Ammon's horn (tissue), 1 donor: ENCODE results near the gene C14orf93.
A peak's percentile ranks its signal among the peaks of the same experiment; 100 is the strongest.

Experiments
- DNase-seq: peaks from one replicate; pipeline ENCODE4 v3.0.0-alpha.2; 2016; ENCODE audit warnings: low spot score

The C14orf93 gene

DNA sequence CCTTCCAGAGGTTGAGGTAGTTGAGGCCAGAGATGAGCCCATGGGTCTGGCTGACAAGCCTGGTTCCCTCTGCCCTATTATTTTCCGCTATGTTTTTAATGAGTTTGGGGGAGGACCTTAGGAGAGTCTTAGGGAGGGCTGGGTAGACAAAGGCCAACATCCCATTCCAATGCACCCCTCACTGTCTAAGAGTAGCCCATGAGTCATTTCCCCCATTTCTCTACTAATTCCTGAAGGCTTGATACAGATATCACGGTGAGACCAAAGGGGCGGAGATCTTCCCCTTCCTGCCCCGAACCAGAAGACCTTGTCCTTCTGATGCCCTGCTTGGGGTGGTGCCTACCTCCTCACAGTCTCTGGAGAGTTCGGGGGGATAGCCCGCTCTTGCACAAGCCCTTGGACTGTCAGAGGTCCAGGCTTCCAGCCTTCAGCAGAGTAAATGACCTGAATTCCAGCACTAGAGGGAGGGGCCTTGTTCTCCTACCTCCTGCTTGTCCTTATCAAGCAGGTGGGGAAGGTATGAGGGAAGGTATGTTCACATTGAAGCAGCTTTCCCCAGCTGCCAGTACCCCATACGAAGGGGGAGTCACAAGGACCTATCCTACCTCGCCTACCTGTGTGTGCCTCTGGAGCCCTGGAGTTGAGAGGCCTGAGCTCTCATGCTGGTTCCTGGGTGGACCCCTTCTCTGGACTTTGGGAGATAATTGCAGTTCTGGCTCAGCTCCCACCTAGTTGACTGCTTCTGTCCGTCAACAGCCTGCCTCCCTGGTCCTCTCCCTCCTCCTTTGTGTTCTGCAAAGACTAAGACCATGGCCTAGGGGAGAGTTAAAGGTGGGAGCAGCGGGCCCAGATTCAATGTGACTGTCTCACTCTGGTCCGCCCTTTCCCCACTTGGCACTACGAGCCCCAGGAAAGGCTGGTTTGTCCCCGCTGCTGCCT lies 35.7 kb upstream of the C14orf93 start:
- DNase-seq, result no peak

DNA sequence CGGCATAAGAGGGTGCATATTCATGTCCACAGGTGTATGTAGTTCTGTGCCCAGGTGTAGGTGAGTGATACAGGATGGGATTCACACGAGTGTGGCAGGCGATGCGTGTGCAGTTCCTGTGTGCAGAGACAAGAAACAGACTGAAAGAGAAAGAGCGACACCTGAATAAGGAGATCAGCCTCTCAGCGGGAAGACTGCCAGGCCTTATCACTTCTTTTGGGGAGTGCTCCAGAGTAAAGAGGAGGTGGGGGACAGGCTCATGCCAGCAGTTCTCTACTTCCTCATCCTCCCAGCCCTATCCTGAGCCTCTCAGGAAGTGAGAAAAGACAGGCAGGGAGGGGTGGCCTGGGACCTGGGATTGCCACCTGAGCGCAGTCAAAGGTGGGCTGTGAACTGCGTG lies 34.9 kb upstream of the C14orf93 start:
- DNase-seq, result no peak

DNA sequence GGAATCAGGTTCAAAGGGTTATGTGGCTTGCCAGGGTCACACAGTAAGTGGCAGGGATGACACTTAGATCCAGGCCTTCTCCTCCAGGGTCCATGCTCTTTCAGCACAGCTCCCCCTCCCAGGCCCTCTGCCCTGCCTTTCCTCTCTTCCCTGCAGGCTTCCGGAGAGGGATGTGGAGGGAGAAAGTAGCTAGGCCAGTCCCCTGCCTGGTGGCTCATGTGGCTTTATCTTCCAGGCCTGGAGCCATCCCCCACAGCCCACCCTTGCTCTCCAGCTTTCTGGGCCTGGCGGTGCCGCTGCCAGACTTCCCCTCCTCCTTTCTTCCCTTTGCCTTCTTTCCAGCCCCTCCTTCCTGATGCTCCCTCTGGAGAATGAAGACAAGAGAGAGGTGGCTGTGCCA lies 33.8 kb upstream of the C14orf93 start:
- DNase-seq, result no peak

DNA sequence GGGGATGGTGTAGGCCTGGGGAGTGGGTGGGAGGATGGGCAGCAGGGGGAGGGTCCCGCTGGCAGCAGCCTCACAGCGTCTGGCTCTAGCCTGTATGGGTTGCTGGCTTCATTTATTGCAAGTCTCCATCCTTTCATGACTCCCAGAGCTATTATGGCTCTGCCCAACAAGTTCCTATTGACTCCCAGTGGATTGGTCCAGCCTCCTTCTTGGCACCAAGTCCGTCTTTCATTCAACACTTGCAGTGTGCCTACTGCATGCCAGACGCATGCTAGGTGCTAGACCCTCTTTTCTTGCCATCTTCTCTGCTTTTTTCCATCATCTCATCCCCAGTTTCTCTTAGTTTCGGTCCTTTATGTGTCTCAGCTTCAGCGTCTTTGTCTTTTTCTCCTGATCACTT lies 33.2 kb upstream of the C14orf93 start:
- no peak for DNase-seq

DNA sequence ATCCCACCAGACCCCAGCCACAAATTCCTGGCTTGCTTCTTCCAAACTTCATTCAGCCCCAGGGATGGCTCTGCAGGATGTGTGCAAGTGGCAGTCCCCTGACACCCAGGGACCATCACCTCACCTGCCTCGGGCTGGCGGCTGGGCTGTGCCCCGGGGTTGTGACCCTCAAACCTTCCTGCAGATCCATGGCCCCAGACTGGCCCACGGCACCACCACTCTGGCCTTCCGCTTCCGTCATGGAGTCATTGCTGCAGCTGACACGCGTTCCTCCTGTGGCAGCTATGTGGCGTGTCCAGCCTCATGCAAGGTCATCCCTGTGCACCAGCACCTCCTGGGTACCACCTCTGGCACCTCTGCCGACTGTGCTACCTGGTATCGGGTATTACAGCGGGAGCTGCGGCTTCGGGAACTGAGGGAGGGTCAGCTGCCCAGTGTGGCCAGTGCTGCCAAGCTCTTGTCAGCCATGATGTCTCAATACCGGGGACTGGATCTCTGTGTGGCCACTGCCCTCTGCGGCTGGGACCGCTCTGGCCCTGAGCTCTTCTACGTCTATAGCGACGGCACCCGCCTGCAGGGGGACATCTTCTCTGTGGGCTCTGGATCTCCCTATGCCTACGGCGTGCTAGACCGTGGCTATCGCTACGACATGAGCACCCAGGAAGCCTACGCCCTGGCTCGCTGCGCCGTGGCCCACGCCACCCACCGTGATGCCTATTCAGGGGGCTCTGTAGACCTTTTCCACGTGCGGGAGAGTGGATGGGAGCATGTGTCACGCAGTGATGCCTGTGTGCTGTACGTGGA lies 32.4 kb upstream of the C14orf93 start, which contains the start of gene PSMB11:
TSS of gene PSMB11 (plus strand) at position 51 of the 804 bp plus-strand sequence. CDS start at position 65, 14 bp downstream.
- DNase-seq, result no peak

DNA sequence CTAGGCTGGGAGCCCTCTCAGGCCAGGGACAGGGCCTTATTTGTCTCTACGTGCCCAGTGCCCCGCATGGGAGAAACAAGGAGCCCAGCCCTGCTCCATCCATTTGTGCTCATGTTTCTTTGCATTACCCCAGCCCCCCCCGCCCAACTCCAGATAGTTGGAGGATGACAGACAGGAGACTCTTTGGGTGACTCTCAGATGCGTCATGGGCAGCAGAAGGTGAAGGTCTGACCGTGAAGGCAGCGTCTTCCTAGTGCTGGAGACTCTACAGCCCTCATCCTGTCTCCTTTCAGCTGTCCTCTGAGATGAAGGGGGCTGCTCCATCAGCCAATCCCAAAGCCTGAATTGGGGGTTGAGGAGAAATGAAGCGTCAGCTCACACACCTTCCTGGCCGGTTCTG lies 31.8 kb upstream of the C14orf93 start:
- no peak for DNase-seq

DNA sequence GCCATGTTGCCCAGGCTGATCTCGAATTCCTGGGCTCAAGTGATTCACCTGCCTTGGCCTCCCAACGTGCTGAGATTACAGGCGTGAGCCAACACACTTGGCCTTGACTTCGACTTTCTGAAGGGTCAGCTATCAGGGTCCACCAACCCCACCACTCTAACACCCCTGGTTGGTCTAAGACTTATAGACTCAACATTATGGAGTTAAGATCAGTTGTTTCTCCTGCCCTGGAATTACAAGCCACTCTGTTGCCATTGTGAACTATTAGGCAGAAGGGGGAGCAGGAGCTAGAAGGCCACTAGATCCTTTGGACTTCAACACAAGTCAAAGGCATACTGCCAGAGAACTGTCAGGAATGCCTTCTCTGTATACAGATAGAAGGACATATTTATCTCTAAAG lies 30.2 kb upstream of the C14orf93 start:
- DNase-seq, result no peak

DNA sequence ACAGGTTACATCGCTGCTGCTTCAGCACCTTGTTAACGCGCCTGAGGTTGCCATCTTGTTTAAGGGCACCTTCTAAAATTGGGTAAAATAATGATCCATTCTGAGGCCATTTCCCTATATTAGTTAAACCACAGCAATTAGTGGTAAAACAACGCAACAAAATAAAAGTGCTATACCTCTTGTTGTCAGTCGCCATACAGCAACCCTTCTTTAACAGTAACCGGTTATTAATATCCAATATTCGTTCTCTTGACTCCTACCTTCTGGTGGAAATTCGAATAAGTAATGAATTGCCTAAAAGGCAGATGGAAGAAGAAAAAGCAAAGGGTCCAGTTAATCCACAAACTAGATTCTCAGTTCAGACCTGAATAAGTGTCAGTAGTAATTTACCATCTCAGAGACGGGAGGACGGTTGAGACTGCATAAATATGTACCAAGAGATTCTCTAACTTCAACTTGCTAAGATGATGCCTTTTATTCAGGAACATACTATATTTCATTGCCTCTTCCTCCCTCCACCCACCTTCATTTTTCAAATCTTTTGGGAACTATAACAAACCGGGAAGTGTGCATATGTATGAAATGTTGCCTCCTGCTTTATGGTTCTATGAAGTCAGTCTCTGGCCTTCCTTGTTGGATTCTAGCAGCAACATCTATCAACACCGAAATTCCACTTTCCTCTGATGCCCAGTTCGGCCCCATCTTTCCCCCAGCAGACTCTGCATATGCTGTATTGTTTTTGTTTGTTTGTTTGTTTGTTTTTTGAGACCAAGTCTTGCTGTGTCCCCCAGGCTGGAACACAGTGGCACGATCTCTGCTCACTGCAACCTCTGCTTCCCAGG lies 25.6 kb upstream of the C14orf93 start:
- no peak for DNase-seq

DNA sequence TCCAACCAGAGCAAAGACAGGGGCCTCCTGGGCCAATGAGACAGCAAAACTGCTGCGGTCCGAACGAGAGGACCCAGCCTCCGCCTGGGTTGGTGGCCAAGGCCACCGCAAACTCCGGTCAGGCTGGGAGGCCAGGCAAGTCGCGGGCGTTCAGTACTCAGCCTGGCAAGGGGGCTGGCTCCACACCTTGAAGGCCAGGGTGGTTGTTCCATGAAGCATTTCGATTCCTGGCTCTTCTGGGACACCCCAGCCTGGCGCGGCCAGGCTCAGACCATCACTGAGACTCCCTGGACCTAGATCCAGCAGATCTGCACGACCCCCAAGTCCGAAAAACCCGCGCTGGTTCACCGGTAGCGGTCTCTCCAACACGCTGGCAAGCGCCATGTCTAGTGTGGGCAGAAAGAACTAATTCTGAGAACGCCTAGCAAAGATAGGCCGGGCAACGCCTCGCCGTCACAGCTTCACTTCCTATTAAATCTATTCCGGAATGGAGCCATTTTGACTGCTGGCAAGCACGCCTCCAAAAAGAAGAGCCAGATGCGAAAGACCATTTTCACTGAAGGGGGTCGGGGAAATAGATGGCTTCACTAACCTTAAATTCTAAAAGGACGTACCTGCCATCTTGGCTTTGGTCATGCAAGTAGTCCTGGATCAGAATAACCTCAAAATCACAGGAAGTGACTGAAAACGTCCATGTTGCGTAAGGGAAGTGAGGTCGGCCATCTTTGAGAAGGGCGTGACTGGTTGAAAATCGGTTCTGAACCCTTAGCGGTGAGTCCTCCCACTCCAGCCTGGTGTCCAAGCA lies 24.8 kb upstream of the C14orf93 start, which contains the start of gene PSMB5:
TSS of gene PSMB5 (minus strand) at position 403 of the 805 bp plus-strand sequence. CDS start at position 384, 19 bp downstream.
- peak; percentile 97 for DNase-seq

DNA sequence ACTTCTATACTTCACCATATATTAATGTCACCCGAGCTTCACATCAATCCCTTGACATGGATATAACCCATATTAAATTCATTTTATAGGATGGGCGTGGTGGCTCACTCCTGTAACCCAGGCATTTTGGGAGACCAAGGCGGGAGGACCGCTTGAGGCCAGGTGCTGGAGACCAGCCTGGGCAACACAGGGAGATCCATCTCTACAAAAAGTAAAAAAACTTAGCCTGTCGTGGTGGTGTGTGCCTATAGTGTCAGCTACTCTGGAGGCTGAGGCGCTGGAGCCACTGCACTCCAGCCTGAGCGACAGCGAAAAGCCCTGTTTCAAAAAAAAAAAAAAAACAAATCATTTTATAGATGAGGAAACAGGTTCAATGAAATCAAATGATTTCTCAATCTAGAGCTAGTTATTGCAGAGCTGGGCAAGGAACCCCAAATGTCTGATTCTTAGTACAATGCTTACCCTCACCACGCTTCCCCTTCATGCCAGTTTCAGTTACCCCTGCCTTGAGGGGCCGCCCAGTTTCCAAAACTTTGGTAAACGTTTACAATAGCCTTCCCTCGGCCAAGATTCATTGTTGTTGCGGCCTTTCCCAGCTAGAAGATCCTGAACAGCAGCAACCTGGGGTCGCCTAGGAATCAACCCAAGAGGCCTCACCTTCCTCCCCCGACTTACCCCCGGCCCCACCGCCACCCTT lies 24.0 kb upstream of the C14orf93 start:
- no peak for DNase-seq

DNA sequence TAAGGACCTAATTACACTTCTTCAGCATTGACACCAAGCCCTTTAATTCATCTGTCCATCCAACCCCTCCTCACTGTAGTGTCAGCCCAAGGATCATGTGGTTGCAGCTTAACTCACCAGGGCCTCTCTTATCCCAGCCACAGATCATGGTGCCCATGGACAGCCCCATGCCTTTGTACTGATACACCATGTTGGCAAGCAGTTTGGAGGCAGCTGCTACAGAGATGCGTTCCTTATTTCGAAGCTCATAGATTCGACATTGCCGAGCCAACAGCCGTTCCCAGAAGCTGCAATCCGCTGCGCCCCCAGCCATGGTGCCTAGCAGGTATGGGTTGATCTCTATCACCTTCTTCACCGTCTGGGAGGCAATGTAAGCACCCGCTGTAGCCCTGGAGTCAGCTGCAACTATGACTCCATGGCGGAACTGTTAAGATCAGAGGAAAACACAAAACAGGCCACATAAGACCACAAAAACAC lies 23.3 kb upstream of the C14orf93 start:
- no peak for DNase-seq

DNA sequence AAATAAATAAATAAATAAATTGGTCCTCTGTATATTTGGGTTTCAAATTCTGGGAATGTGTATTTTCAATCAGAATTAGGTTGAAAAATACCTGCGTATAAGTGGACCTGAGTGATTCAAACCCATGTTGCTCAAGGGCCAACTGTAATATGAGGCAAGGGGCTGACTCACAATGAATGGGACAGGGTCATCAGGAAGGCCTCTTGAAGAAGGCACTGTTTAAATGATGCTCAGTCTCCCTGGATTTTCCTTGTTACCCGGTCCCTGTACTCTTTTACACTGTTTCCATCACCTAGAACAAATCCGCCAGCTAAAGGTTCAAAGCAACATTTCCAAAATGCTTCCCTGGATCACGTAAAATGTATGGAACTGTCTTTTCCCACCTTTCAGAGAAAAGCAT lies 21.0 kb upstream of the C14orf93 start:
- DNase-seq, result no peak

DNA sequence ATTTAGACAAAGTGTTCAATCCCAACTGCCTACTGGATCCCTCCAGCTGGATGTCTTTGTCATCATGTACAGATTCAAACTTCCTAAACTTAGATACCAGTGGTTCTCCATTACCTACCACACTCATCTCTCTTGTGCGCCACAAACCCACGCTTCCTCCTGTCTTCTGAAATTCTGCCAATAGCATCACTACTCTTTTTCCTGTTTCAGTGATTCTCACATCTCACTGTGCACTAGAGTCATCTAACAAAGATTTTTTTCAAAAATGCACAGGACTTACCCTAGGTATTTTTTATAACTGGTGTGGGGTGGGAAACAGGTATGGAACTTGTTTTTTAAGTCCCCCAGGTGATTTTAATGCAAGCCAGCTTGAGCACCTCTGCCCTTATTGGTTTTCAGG lies 18.9 kb upstream of the C14orf93 start:
- no peak for DNase-seq

DNA sequence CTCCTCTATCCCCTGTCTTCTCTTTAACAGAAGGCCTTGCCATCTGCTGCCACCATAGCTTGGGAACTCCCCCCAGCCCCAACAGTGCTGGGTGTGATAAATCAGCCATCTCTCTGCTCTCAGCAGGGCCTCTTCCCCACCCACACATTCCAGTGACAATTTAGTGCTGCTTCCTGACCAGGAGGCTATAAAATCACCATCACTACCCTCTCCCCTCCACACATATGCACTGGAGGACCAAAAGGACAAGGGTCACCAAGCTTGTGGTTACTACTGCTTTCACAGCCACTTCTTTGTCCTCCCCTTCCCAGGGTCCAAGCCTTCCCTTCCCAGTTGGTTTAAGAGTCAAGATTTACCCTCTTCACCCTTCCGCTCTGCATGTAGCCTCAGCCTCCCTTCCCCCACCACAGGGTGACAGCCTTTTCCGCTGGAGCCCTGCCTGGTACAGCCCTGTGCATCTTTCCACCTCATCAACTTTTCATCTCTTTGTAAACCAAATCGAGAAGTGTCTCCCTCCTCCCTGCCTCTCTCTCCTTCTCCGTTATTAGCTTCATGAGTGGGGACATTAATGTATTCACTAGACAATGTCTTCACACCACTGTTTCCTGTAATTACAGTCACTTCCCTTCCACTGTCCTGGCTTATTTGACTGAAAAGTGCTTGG lies 15.3 kb upstream of the C14orf93 start:
- no peak for DNase-seq

DNA sequence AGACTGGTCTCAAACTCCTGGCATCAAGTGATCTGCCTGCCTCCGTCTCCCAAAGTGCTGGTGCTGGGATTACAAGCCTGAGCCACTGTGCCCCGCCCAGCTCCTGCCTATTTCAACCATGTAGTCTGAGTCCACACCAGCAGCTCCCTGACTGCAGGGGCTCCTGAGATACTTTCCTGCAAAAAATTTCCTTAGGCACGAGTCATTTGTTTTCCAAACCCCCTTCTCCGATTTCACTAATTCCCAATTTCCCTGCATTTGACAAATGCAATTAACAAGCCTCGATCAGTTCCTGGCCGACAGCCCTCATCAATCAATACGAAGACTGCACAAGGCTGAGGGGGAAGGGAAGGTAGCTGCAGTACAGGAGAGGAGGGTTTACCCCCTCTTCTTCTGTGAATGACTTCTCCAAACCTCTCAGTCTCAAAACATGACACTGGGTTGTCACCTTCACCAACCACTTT lies 14.7 kb upstream of the C14orf93 start:
- no peak for DNase-seq

DNA sequence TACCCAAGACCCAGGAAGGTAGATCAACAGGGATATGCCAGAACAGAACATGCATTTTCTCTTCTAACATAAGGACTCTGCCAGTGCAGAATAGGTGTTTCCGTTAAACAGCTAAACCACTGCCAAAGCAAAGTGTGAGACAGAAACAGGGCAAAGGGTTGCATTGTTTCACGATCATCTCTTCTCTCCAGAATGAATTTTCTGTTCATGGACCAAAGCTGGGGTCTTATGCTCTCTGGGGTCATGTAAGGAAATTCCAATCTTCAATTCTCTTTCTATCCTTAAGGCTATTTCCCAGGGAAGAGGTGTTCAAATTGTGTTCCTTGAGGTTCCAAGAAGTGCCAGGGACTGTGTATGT lies 13.8 kb upstream of the C14orf93 start:
- no peak for DNase-seq

DNA sequence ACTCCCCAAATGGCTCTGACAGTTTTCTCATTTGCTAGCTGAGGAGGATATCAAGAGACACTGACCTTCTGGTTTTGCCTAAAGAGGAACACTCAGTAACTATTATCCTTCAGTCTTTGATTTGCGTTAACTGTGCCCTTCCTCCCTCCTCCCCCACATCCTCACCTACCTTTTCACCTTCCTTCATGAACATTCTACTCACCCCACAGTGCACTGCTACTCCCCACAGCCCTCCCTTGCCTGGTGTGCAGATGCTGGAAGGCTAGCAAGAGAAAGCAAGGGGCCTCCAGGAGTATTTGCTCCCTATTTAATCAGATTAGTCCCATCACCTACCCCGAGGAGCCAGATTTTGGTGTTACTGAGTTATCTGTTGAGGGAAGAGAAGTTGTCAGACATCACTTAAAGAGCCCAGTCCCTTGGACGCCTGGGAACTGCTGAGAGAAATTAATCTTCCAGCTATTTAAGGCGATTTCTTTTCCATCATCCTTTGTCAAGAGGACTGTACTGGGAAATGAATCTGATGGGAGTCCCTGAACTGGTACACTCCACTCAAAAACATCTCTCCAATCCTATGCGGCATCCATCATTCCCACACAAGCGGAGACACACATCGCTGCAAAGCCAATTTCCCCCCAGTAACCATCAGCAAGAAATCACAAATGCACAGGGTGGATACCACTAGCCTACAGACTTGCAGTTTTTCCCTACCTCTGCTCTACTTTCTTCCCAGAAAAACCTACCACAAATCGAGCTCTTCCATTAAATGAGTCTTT lies 13.3 kb upstream of the C14orf93 start:
- DNase-seq, result no peak

DNA sequence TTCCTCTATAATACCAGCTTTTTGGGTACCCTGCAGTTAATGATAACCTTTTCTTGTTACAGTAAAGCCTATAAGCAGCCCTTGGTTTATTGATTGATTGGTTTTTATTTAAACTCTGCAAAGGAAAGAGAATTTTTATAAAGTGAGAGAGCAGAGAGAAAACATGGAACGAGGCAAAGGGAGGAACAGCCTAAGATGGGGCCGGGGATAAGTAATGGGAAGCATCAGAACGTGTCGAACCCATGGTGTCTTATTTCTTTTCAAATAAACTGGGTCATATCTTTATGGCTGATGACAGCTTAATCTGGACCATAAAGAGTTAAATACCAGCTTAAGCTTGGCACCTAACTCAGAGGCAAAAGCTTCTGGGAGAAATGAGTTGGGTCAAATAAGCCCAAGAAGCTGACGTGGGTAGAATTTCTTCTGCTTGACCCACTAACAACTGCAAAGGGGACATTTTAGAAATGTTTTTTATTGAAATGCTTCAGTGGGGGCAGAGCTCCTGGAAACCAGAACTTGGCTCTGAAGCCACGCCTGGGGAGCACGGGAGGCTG lies 12.0 kb upstream of the C14orf93 start:
- no peak for DNase-seq

DNA sequence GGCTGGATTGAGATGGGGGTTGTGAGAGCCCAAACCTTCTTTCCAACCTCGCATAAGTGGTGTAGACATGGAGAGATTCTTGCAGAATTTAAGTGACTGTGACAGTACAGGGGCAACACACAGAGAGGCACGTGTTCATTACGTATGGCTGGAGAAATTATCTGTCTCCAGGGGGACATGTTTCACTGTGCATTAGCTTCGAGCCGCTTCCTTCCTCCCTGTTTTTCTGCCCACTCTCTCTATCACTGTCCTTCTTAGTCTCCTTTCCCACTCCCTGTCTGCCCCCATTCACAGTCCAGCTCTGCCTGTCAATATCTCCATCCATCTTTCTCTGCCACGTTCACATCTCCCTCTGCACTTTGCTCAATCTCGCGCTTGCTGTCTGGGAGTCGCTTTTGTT lies 11.5 kb upstream of the C14orf93 start:
- no peak for DNase-seq
